ENCODE data around the gene NEURL1. TPM values are rescaled to one million over a fixed set of nuclear protein-coding genes. Genes with fewer than 3 reads are reported as not detected.
A peak's percentile ranks its signal among the peaks of the same experiment; 100 is the strongest.

NEURL1 gene
- total RNA-seq, 4 donors from 2014 or later: 0.39 to 0.60 TPM; not detected in 2

DNA sequence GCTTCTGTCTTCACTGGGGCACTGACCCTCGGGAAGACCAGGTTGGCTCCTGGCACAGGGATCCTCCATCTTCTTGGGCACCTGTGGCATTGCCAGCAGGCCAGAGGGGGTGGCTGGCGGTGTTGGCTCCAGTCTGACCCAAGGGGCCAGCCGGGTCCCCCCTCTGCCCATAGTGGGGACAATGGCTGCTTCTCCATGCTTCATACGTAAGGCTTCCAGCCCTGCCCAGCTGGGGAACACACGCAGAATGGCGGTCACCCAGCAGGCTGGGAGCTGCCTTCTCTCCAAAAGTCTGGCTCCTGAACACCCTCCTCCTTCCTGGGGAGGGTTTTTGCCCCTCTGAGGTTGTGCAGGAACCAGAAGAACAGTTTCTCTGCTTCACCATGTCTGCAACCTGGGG, 106.8 kb downstream of the NEURL1 start:
- H3K4me3 ChIP-seq: no peak overlapping the region
- peak overlapping the region; percentile 15 to 75 (median 54) for H3K27ac ChIP-seq
- H3K36me3 ChIP-seq: peaks cover 0 to 60% (median 0%) of the 10 kb centered on the region in 3 donors
- WGBS, 2 donors: 57 to 66% methylated on average over 6 of the region's 6 CpGs
- H3K27me3 ChIP-seq: no peaks in the 10 kb centered on the region
- no peak for TF ChIP-seq EP300 (IDR thresholded peaks at IDR 0.05)
- TF ChIP-seq POLR2A (IDR thresholded peaks at IDR 0.05): no peak
- TF ChIP-seq, protein P1, sequence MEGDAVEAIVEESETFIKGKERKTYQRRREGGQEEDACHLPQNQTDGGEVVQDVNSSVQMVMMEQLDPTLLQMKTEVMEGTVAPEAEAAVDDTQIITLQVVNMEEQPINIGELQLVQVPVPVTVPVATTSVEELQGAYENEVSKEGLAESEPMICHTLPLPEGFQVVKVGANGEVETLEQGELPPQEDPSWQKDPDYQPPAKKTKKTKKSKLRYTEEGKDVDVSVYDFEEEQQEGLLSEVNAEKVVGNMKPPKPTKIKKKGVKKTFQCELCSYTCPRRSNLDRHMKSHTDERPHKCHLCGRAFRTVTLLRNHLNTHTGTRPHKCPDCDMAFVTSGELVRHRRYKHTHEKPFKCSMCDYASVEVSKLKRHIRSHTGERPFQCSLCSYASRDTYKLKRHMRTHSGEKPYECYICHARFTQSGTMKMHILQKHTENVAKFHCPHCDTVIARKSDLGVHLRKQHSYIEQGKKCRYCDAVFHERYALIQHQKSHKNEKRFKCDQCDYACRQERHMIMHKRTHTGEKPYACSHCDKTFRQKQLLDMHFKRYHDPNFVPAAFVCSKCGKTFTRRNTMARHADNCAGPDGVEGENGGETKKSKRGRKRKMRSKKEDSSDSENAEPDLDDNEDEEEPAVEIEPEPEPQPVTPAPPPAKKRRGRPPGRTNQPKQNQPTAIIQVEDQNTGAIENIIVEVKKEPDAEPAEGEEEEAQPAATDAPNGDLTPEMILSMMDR (IDR thresholded peaks at IDR 0.05): no peak
- DNase-seq (ENCODE audit: low spot score in 2 of 2): no peak
- H3K4me1 ChIP-seq: peaks cover 0 to 79% (median 12%) of the 10 kb centered on the region in 4 donors
- H3K9me3 ChIP-seq: no peaks in the 10 kb centered on the region

DNA sequence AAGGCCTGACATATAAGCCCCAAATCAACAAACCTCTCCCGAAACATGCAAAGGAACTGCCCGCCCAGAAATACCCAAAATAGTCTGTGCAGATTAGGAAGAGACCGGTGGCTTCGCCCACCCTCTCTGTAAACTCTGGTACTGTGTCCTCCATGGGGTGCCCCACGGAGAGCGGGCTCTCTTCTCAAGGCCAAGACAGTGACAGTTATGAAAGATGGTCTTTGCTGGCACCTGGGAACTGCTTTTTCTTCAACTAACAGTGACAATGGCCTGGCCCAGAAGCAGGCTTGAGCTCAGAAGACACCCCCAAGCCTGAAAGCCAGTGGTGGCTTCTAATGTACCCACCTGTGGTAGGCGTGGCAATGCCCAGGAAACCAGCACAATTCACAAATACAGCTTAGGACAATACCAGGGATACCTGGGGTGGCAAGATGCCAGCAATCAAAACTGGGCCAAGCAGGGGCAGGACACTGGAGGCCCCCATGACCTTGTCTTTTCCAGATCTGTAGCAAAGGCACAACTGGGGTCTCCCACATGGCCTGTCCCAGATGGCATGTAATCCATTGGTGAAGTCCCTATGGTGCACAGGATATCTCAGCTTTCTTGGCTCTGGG, 107.6 kb downstream of the NEURL1 start:
- Histone ChIP-seq H3K4me3 (no peak overlapping the region), H3K27ac (peak overlapping the region in 3 of 4 donors; percentile 38 to 75 (median 70)), H3K36me3 (peaks cover 0 to 62% (median 0%) of the 10 kb centered on the region in 3 donors), H3K9me3 (no peaks in the 10 kb centered on the region), H3K27me3 (no peaks in the 10 kb centered on the region), H3K4me1 (peaks cover 0 to 81% (median 12%) of the 10 kb centered on the region in 4 donors)
- 53 to 64% methylated on average over 7 of the region's 7 CpGs for WGBS, 2 donors
- DNase-seq (ENCODE audit: low spot score in 2 of 2): no peak
- TF ChIP-seq POLR2A (IDR thresholded peaks at IDR 0.05) (no peak), EP300 (IDR thresholded peaks at IDR 0.05) (no peak)
- TF ChIP-seq, protein P1 (IDR thresholded peaks at IDR 0.05): no peak

DNA sequence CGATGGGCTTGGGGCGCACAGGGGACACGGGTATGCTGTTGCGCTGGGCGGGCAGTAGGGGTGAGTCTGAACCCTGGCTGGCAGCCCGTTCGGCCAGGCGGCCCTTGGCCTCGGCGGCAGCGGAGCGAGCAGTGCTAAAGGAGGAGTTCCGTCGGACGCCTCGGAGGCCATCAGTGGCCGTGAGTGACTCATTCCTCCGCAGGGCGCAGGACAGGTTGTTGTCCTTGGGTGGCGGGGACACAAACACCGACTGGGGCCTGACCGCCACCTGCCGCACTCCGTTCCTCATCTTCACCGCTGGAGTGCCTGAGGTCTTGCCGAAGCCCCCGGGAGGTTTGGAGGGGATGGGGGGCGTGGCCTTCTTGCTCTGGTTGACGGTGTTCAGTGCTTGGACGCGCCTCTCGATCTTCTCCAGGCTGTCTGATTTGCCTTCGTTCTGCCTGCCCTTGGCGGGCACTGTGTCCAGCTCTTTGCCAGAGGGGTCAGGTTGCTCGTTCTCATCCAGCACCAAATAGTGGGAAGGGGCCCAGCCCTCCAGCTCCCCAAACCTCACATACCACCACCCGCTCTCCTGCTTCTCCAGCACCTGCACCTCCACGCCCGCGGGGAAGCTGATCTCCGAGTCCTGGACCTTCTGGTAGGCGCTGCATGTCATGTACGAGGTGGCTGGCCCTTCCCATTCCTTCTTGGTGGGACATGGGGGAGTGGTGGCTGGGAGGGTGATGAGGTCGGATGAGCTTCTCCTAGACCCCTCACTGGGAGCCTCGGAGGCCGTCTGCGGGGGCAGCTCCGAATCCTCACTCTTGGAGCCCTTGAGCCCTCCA, 108.7 kb downstream of the NEURL1 start:
- no peak overlapping the region for H3K4me3 ChIP-seq
- H3K36me3 ChIP-seq: peaks cover 0 to 62% (median 0%) of the 10 kb centered on the region in 3 donors
- TF ChIP-seq, protein P1 (IDR thresholded peaks at IDR 0.05): no peak
- TF ChIP-seq EP300 (IDR thresholded peaks at IDR 0.05): peak in 1 of 2 donors; percentile 47
- peaks cover 0 to 69% (median 12%) of the 10 kb centered on the region in 4 donors for H3K4me1 ChIP-seq
- peak overlapping the region in 2 of 4 donors; percentile 70 to 75 for H3K27ac ChIP-seq
- no peak for DNase-seq (ENCODE audit: low spot score in 2 of 2)
- no peaks in the 10 kb centered on the region for H3K27me3 ChIP-seq
- 68 to 77% methylated on average over 44 to 45 of the region's 47 CpGs for WGBS, 2 donors
- H3K9me3 ChIP-seq: no peaks in the 10 kb centered on the region

DNA sequence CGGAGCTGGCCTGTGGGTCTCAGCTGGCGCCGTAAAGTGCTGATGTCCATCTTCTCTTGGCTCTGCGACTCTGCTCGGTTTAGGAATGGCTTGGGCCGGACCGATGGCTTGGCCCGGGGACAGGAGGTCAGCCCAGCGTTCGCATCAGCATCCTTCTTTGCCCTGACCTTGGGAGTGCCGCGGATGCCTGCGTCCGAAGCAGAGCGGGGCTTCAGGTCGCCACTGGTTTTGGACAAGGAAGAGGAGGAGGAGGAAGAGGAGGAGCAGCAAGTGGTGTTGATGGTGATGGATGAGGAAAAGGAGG, 109.3 kb downstream of the NEURL1 start:
- Histone ChIP-seq H3K27me3 (no peaks in the 10 kb centered on the region), H3K36me3 (peaks cover 0 to 60% (median 0%) of the 10 kb centered on the region in 3 donors), H3K27ac (peak overlapping the region in 2 of 4 donors; percentile 70 to 75), H3K4me3 (no peak overlapping the region), H3K9me3 (no peaks in the 10 kb centered on the region), H3K4me1 (peaks cover 0 to 64% (median 12%) of the 10 kb centered on the region in 4 donors)
- WGBS, 2 donors: 66 to 77% methylated on average over 16 of the region's 16 CpGs
- no peak for DNase-seq (ENCODE audit: low spot score in 2 of 2)
- TF ChIP-seq, protein P1 (IDR thresholded peaks at IDR 0.05): no peak
- no peak for TF ChIP-seq POLR2A (IDR thresholded peaks at IDR 0.05)
- TF ChIP-seq EP300 (IDR thresholded peaks at IDR 0.05): no peak

DNA sequence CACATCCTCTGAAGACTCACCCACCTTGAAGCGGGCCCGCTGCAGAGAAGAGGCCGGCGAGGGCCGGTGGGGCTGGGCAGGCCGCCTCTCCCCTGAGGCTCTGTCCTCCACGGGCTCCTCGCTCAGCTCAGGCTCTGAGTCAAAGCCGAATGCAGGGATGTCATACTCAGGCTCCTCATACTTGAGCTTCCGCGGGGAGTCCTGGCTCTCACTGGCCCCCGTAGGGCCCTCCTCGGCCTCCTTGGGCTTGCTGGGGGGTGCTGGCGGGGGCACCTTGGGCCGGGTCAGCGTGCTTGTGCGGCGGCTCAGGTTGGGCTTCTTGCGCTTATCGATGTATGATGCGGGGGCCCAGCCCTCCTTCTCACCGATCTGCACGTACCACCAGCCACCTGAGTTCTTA, 109.9 kb downstream of the NEURL1 start:
- WGBS, 2 donors: 90 to 92% methylated on average over 18 to 22 of the region's 23 CpGs
- DNase-seq (ENCODE audit: low spot score in 2 of 2): no peak
- H3K36me3 ChIP-seq: peaks cover 0 to 60% (median 0%) of the 10 kb centered on the region in 3 donors
- TF ChIP-seq EP300 (IDR thresholded peaks at IDR 0.05): no peak
- TF ChIP-seq, protein P1 (IDR thresholded peaks at IDR 0.05): no peak
- no peak for TF ChIP-seq POLR2A (IDR thresholded peaks at IDR 0.05)
- peak overlapping the region in 1 of 4 donors; percentile 70 for H3K27ac ChIP-seq
- H3K27me3 ChIP-seq: no peaks in the 10 kb centered on the region
- peaks cover 0 to 60% (median 12%) of the 10 kb centered on the region in 4 donors for H3K4me1 ChIP-seq
- H3K4me3 ChIP-seq: no peak overlapping the region
- no peaks in the 10 kb centered on the region for H3K9me3 ChIP-seq

Data from tibial nerve (tissue), 4 donors.